Epithelial cell of prostate (primary cell): ENCODE data around the gene SLAMF8.

Source experiments
- DNase-seq: peaks from one replicate; pipeline ENCODE4 v3.0.0-alpha.2; 2011; ENCODE audit warnings: low read depth, low spot score
- H3K27ac ChIP-seq: fragments of 450-650 bp; 2 replicates; pipeline ENCODE4 v1.5.1; 2017; ENCODE audit warnings: mild to moderate bottlenecking

Gene SLAMF8

DNA sequence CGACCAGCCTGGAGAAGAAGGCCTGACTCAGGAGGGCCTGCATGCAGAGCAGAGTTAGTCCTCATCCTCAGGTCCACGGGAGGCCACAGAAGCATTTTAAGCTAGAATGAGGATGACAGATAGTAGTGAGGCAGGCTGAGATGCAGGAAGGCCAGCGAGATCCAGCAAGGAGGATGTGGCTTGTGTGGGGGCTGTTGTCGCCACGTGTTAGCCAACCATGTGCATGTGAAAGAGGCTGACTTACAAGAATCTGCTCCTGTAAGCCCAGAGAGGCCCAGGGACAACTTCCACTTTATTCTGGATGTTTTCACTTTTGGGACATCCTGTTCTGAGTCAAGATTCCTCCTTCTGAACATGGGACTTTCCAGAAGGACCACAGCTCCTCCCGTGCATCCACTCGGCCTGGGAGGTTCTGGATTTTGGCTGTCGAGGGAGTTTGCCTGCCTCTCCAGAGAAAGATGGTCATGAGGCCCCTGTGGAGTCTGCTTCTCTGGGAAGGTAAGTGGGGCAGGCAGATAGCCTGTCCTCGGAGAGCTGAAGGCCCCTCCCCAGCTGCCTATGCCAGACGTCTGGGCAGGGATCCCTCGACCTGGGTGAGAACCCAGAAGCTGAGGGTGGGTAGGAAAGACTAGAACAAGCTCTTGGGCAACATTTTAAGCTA is at the start of gene SLAMF8:
TSS of gene SLAMF8 (plus strand) at position 433 of the 661 bp plus-strand sequence. CDS start at position 459, 26 bp downstream.
- no peak for DNase-seq
- H3K27ac ChIP-seq = no peak within 1 kb of the TSS

DNA sequence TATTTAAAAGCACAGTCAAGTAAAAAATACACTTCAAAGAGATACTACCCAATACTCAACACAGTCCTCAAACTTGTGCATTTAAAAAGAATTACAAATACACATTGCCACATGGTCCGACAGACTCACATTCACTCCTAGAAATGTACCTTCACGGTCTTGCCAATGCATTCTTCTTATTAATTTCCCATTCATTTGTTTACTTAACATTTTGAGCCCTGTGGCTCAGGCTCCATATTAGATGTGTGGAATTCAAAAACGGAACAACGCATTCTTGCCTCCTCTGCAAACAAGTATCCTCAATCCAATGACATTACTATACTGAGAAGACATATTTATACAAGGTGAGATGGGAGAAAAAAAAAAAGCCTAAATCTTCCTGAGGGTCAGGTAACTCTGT is 48.4 kb upstream of the SLAMF8 start:
- H3K27ac ChIP-seq = no peak overlapping the region

GRCh38 chr1:159779403-159779851 is 47.2 kb upstream of the SLAMF8 start:
- H3K27ac ChIP-seq = peak overlapping the region; percentile 20
- DNase-seq = peak; percentile 12

More for the DNA sequence above, 48.4 kb upstream of the SLAMF8 start:
- DNase-seq = no peak

DNA sequence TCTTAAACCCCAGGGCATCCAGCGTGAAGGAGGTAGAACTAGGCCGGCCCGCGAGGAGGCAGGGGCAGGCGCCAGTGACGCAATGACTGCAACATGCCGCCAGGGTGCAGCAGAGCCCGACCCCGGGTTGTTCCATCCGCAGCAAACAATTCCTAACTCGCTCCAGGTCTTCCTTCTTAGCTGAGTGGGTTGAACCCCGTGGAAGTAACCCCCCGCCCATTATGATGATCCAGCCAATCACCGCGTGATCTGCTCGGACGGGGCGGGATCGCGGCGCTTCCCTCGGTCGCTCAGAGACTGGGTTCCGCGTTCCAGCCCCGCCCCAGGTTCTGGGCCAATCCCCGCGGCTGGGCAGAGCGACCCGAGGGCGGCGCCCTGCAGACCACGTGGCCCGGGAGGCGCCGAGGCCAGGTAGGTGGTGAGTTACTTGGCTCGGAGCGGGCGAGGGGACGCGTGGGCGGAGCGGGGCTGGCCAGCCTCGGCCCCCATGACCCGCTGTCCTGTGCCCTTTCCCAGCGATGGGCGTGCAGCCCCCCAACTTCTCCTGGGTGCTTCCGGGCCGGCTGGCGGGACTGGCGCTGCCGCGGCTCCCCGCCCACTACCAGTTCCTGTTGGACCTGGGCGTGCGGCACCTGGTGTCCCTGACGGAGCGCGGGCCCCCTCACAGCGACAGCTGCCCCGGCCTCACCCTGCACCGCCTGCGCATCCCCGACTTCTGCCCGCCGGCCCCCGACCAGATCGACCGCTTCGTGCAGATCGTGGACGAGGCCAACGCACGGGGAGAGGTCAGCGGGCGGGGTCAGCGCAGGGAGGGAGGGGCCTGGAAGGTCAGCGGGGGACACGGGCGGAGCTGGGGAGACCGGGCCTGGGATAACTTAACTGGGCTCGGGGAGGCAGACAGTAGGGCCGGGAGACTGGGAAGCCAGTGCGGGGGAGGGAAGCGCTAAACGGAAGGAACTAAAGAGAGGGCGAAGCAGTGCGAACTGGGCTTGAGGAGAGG is 45.8 kb upstream of the SLAMF8 start, which contains the start of gene DUSP23:
TSS of gene DUSP23 (plus strand) at position 380 of the 1,000 bp plus-strand sequence. CDS start at position 519, 139 bp downstream.
- DNase-seq = peak; percentile 90
- H3K27ac ChIP-seq = peak within 1 kb of the TSS; percentile 31

DNA sequence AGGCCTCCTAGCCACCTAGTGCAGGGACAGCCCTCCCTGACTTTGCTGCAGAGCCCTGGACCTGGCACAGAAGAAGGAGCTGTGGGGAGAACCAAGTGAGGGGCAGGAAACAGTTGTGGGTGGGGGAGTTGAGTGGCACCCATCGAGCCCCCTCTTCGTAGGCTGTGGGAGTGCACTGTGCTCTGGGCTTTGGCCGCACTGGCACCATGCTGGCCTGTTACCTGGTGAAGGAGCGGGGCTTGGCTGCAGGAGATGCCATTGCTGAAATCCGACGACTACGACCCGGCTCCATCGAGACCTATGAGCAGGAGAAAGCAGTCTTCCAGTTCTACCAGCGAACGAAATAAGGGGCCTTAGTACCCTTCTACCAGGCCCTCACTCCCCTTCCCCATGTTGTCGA is 44.7 kb upstream of the SLAMF8 start:
- no peak overlapping the region for H3K27ac ChIP-seq
- DNase-seq = no peak

DNA sequence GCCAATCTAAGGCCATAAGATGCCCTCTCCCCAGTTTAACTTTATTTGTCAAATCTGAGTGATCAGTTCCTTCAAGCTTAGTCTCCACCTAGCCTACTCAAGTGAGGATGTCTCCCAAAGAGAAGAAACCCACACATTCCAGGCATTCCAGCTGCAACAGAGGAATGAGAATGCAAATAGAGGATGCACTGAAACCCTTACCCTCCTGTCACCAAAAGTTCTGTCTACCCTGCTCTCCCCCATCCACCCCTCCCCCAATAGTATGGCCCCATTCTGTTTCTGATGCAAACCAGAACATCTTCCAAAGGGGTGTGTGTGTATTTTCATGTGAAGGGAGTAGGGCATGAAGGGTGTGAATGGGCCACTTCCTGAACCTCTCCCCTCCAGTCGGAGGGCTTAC is 42.9 kb upstream of the SLAMF8 start:
- no peak for DNase-seq

GRCh38 chr1:159786465-159786864 is 40.2 kb upstream of the SLAMF8 start:
- H3K27ac ChIP-seq = no peak overlapping the region
- DNase-seq = no peak

More for the DNA sequence above, 42.9 kb upstream of the SLAMF8 start:
- H3K27ac ChIP-seq = no peak overlapping the region

- no peak overlapping the region for H3K27ac ChIP-seq
- DNase-seq = peak; percentile 18
Observed at GRCh38 chr1:159786966-159787365, 39.7 kb upstream of the SLAMF8 start.

- no peak for DNase-seq
- no peak overlapping the region for H3K27ac ChIP-seq
Observed at GRCh38 chr1:159790237-159790917, 36.3 kb upstream of the SLAMF8 start.

DNA sequence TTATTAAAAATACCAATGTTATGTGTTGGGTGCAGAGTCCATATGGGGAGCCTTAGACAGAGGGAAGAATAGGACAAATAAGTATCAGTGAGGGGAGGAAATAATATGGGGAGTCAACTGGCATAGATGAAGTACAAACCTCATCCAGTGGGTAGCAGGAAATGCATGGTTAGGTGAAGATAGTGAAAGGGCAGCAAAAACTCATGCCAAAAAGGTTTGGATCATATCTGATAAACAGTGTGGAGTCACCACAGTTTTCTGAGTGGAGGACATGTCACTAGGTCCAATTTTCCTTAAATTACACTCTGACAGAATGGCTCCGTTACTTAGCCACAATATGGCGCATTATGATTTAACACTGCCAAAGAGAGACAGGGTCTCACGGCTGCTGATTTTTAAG is 35.6 kb upstream of the SLAMF8 start:
- DNase-seq = no peak
- H3K27ac ChIP-seq = no peak overlapping the region

- no peak overlapping the region for H3K27ac ChIP-seq
- DNase-seq = no peak
Observed at GRCh38 chr1:159791461-159791860, 35.2 kb upstream of the SLAMF8 start.

GRCh38 chr1:159795534-159795933 is 31.1 kb upstream of the SLAMF8 start:
- no peak for DNase-seq
- no peak overlapping the region for H3K27ac ChIP-seq

DNA sequence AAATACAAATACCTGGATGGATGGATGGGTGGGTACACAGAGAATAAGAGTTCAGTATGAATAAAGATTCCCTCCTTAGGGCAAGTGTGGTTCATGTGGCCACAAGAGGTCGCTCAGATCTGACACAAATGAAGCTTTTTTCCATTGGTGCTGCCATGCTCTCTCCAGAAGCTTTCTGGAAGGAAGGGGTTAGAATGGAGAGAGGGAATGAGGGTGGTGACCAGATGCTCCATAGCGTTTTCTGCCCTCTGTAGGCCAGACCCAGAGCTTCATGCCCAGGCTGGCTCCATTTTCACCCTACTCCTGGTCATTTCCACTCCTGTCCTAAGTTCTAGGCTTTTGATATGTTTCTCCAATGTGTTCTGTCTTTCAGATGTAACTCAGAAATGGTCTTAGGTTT is 27.8 kb upstream of the SLAMF8 start:
- DNase-seq = peak; percentile 27
- H3K27ac ChIP-seq = no peak overlapping the region

DNA sequence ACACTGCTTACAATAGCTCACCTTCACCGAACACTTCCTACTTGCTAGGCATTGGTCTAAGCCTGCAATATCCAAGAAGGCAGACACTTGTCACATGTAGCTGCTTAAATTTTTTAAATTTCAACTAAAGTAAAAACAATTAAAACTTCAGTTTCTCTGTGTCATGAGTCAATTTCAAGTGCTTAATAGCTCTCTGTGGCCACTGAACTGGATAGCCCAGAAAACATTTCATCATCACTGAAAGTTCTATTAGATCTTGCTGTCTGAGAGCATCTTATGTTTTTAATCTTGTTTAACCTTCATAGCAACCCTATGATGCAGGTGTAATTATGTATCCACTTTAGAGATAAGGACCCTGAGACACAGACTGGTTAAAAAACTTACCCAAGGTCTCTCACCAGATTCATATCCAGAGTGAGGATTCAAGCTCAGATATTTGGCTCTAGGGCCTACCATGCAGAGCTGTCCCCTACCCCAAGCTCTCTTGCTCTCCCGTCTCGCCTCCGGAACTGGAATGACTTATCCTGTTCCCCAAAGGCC is 27.2 kb upstream of the SLAMF8 start:
- DNase-seq = no peak
- H3K27ac ChIP-seq = no peak overlapping the region

GRCh38 chr1:159800177-159800930 is 26.3 kb upstream of the SLAMF8 start:
- no peak overlapping the region for H3K27ac ChIP-seq
- DNase-seq = no peak

GRCh38 chr1:159802111-159802510 is 24.6 kb upstream of the SLAMF8 start, which contains the start of gene FCRL6:
Gene FCRL6 (plus strand): TSS chr1:159802360. CDS start chr1:159802425, 65 bp downstream.
- no peak for DNase-seq
- no peak within 1 kb of the TSS for H3K27ac ChIP-seq

GRCh38 chr1:159803956-159804689 is 22.6 kb upstream of the SLAMF8 start:
- DNase-seq = no peak
- no peak overlapping the region for H3K27ac ChIP-seq

- no peak for DNase-seq
- no peak overlapping the region for H3K27ac ChIP-seq
Observed at GRCh38 chr1:159804924-159805323, 21.7 kb upstream of the SLAMF8 start.

GRCh38 chr1:159815926-159816325 is 10.7 kb upstream of the SLAMF8 start:
- H3K27ac ChIP-seq = no peak overlapping the region
- DNase-seq = no peak
